ENCODE measurements around the gene LRRC40.

LRRC40 gene

DNA sequence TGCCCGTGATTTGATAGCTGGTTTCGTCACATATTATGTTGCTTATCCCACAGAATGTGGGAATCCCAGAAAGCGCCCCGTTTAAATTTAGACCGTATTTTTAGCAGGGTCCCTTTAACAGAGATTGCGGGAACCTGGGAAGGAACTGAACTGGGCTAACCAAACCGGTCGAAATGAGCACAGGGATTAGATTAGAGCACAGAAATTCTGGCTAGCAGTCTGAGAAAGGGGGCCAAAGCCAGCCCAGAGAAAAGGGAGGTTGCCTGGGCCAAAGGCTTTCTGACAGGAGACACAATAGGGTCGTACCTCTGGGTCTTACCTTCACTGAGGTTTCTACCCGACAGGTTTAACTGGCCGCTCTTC is 327 bp downstream of the LRRC40 start:
- H4K20me1 ChIP-seq (ENCODE audit: insufficient read depth, low read length), result no peaks in the 10 kb centered on the region

DNA sequence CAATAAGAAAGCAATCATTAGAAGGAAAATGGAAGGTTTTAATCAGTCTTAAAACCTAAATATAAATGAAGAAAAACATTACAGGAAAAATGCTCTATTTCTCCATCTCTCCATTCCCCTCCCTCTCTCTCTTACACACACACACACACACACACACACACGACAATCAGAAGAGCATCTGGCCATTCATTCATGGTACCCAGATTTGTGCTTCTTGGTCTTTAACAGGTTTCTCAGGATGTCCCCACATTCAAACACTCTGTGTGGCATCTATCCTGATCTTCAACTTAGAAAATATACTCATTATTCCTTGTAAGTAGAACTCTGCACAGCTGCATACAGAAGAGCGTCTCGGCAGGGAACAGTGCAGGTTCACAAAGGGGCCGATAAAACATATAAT is 779 bp downstream of the LRRC40 start:
- no peak for TF ChIP-seq EZH2phosphoT487 (IDR thresholded peaks at IDR 0.05; ENCODE audit: low read length)
- TF ChIP-seq, protein P1, sequence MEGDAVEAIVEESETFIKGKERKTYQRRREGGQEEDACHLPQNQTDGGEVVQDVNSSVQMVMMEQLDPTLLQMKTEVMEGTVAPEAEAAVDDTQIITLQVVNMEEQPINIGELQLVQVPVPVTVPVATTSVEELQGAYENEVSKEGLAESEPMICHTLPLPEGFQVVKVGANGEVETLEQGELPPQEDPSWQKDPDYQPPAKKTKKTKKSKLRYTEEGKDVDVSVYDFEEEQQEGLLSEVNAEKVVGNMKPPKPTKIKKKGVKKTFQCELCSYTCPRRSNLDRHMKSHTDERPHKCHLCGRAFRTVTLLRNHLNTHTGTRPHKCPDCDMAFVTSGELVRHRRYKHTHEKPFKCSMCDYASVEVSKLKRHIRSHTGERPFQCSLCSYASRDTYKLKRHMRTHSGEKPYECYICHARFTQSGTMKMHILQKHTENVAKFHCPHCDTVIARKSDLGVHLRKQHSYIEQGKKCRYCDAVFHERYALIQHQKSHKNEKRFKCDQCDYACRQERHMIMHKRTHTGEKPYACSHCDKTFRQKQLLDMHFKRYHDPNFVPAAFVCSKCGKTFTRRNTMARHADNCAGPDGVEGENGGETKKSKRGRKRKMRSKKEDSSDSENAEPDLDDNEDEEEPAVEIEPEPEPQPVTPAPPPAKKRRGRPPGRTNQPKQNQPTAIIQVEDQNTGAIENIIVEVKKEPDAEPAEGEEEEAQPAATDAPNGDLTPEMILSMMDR (IDR thresholded peaks at IDR 0.05; ENCODE audit: low read length), result no peak
- TF ChIP-seq EZH2 (optimal IDR thresholded peaks at IDR 0.05; ENCODE audit: low read depth, low read length), result no peak

More for the DNA sequence above, 327 bp downstream of the LRRC40 start:
- H3K9me3 ChIP-seq (replicated peaks; ENCODE audit: insufficient read depth, low read length), result no peaks in the 10 kb centered on the region
- TF ChIP-seq EZH2phosphoT487 (IDR thresholded peaks at IDR 0.05; ENCODE audit: low read length) (no peak), EZH2 (optimal IDR thresholded peaks at IDR 0.05; ENCODE audit: low read depth, low read length) (no peak)
- TF ChIP-seq, protein P1 (IDR thresholded peaks at IDR 0.05; ENCODE audit: low read length), result no peak
- H3F3A ChIP-seq (ENCODE audit: insufficient read depth, low read length), result peaks cover 6% of the 10 kb centered on the region
- peak overlapping the region; percentile 93 for H3K4me3 ChIP-seq (ENCODE audit: low read length)
- peak overlapping the region; percentile 86 for H3K27ac ChIP-seq (ENCODE audit: low read length)
- H3K9me2 ChIP-seq (replicated peaks; ENCODE audit: insufficient read depth, low read length), result no peaks in the 10 kb centered on the region
- no peaks in the 10 kb centered on the region for H3K36me3 ChIP-seq (replicated peaks; ENCODE audit: insufficient read depth, low read length)
- no peaks in the 10 kb centered on the region for H3K27me3 ChIP-seq (replicated peaks; ENCODE audit: insufficient read depth, low read length)
- H3K4me2 ChIP-seq (ENCODE audit: low read depth, low read length), result peak overlapping the region; percentile 87
- H2AFZ ChIP-seq (ENCODE audit: low read length), result peak overlapping the region; percentile 93
- H3K9ac ChIP-seq (ENCODE audit: low read length), result peak overlapping the region; percentile 89
- no peak for DNase-seq
- H3K4me1 ChIP-seq (ENCODE audit: low read length), result peaks cover 18% of the 10 kb centered on the region
- H3K79me2 ChIP-seq (ENCODE audit: low read length), result peaks cover 97% of the 10 kb centered on the region

DNA sequence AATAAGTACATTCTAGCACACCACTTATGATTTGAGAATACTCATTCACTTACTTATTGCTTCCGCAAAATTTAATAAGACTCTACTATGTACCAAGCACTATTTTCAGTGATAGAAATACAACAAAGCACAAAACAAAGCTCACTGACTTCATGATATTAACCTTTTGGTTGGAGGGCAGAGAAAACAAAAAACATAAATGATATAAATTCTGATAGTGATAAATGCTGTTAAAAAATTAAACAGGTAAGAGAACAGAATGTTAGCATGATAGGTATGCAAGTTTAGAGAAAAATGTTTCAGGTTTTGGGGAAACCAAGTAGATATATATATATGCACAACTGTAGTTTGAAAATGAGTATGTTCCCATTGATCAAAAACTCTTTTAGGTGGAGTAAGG is 1.2 kb downstream of the LRRC40 start:
- Histone ChIP-seq H2AFZ (ENCODE audit: low read length) (no peak overlapping the region), H3K27me3 (replicated peaks; ENCODE audit: insufficient read depth, low read length) (no peaks in the 10 kb centered on the region), H3K9me3 (replicated peaks; ENCODE audit: insufficient read depth, low read length) (no peaks in the 10 kb centered on the region), H3K4me3 (ENCODE audit: low read length) (peak overlapping the region; percentile 93), H3K79me2 (ENCODE audit: low read length) (peaks cover 96% of the 10 kb centered on the region), H3K9ac (ENCODE audit: low read length) (peak overlapping the region; percentile 89; the same call in 1 of the 2 replicates), H4K20me1 (ENCODE audit: insufficient read depth, low read length) (no peaks in the 10 kb centered on the region), H3K9me2 (replicated peaks; ENCODE audit: insufficient read depth, low read length) (no peaks in the 10 kb centered on the region), H3K4me2 (ENCODE audit: low read depth, low read length) (peak overlapping the region; percentile 87), H3K36me3 (replicated peaks; ENCODE audit: insufficient read depth, low read length) (no peaks in the 10 kb centered on the region), H3F3A (ENCODE audit: insufficient read depth, low read length) (peaks cover 6% of the 10 kb centered on the region), H3K4me1 (ENCODE audit: low read length) (peaks cover 15% of the 10 kb centered on the region), H3K27ac (ENCODE audit: low read length) (no peak overlapping the region)
- no peak for TF ChIP-seq EZH2phosphoT487 (IDR thresholded peaks at IDR 0.05; ENCODE audit: low read length)
- TF ChIP-seq EZH2 (optimal IDR thresholded peaks at IDR 0.05; ENCODE audit: low read depth, low read length), result no peak
- TF ChIP-seq, protein P1 (IDR thresholded peaks at IDR 0.05; ENCODE audit: low read length), result no peak
- no peak for DNase-seq

More for the DNA sequence above, 779 bp downstream of the LRRC40 start:
- Histone ChIP-seq H4K20me1 (ENCODE audit: insufficient read depth, low read length) (no peaks in the 10 kb centered on the region), H3K27ac (ENCODE audit: low read length) (no peak overlapping the region), H3F3A (ENCODE audit: insufficient read depth, low read length) (peaks cover 6% of the 10 kb centered on the region), H3K4me2 (ENCODE audit: low read depth, low read length) (peak overlapping the region; percentile 87), H3K4me1 (ENCODE audit: low read length) (peaks cover 15% of the 10 kb centered on the region), H3K79me2 (ENCODE audit: low read length) (peaks cover 97% of the 10 kb centered on the region), H2AFZ (ENCODE audit: low read length) (peak overlapping the region; percentile 93; the same call in 1 of the 2 replicates), H3K9me3 (replicated peaks; ENCODE audit: insufficient read depth, low read length) (no peaks in the 10 kb centered on the region), H3K36me3 (replicated peaks; ENCODE audit: insufficient read depth, low read length) (no peaks in the 10 kb centered on the region), H3K9me2 (replicated peaks; ENCODE audit: insufficient read depth, low read length) (no peaks in the 10 kb centered on the region), H3K27me3 (replicated peaks; ENCODE audit: insufficient read depth, low read length) (no peaks in the 10 kb centered on the region), H3K4me3 (ENCODE audit: low read length) (peak overlapping the region; percentile 93), H3K9ac (ENCODE audit: low read length) (peak overlapping the region; percentile 89; the same call in 1 of the 2 replicates)
- DNase-seq, result no peak

Data from MM.1S (cell line).